ENCODE results near the gene ELOVL6.

- no peak for TF ChIP-seq CTCF (IDR thresholded peaks at IDR 0.05)
- no peak for TF ChIP-seq POLR2A (IDR thresholded peaks at IDR 0.05)
Observed at GRCh38 chr4:110211770-110212061, 13.3 kb upstream of the ELOVL6 start.

Data from thyroid gland (tissue), 4 donors.